Stimulated activated naive CD8-positive, alpha-beta T cell treated with anti-CD3 and anti-CD28 coated beads, Interleukin-15, Interleukin-2, amounts not matched to agents 100 ng/mL and 50 ng/mL, for 24 hours (primary cell): ENCODE measurements around the gene VAX1.
"Not testable (repeated sequence)": the region's sequence is repeated elsewhere in the genome, so short reads cannot be mapped to it uniquely, and the experiment has no call there.

Source experiments
- H3K27ac Mint-ChIP-seq: one replicate; pipeline ENCODE4 v1.8.0; 2021; ENCODE audit warnings: mild to moderate bottlenecking, mixed read lengths
- H3K27me3 Mint-ChIP-seq: one replicate; pipeline ENCODE4 v1.8.0; 2021; ENCODE audit warnings: mixed read lengths
- H3K36me3 Mint-ChIP-seq: one replicate; pipeline ENCODE4 v1.8.0; 2021; ENCODE audit warnings: low read depth, mixed read lengths
- H3K4me1 Mint-ChIP-seq: one replicate; pipeline ENCODE4 v1.8.0; 2021; ENCODE audit warnings: low read depth, mixed read lengths
- H3K4me3 Mint-ChIP-seq: one replicate; pipeline ENCODE4 v1.8.0; 2021; ENCODE audit warnings: mild to moderate bottlenecking, mixed read lengths
- H3K9me3 Mint-ChIP-seq: one replicate; pipeline ENCODE4 v1.8.0; 2021; ENCODE audit warnings: mixed read lengths

VAX1 gene

GRCh38 chr10:117137911-117138642 lies at the start of gene VAX1:
Gene VAX1, minus strand, starts transcription at chr10:117138270. Its CDS starts 214 bp downstream, at chr10:117138056.
- no peaks in the 10 kb centered on the region for H3K36me3 Mint-ChIP-seq
- H3K4me1 Mint-ChIP-seq = peaks cover 20% of the 10 kb centered on the region
- H3K9me3 Mint-ChIP-seq = no peaks in the 10 kb centered on the region
- peak within 1 kb of the TSS; percentile 41 for H3K4me3 Mint-ChIP-seq
- peaks cover 77% of the 10 kb centered on the region for H3K27me3 Mint-ChIP-seq
- H3K27ac Mint-ChIP-seq = no peak within 1 kb of the TSS

DNA sequence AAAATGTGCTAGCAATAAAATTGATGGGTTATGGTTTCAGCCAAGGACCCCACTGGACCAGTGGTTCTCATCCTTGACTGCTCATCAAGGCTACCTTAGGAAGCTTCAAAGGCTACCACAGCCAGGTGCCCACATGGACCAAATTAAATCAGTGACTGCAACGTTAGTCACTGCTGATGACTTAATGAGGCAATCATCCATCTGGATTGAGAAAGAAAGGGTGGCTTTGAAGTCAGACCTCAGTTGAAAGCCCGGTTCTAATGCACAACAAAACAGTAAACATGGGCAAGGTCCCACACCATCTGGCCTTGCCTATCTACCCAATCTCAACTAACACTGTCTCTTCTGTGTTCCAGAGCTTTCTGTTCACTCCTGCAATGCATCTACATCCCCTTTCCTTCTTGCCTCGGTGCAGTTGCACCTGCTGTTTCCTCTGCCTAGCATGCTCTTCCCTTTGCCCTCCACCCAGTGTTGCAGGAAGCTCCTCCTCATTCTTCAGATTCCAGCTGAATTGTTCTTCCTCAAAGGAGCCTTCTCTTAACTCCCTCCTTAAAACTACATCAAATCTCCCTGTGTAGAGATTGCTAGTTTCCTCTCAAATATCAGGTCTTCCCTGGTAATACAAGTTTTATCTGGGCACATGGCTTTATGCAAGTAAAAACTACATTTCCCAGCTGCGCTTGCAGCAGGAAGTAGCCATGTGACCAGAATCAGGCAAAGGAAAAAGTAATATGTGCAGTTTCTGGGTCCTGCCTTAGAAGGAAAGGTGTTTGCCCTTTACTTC lies 49.0 kb upstream of the VAX1 start:
- H3K9me3 Mint-ChIP-seq = peaks cover 8% of the 10 kb centered on the region
- H3K27me3 Mint-ChIP-seq = peaks cover 15% of the 10 kb centered on the region
- no peaks in the 10 kb centered on the region for H3K4me1 Mint-ChIP-seq
- peak overlapping the region; percentile 26 for H3K27ac Mint-ChIP-seq
- no peak overlapping the region for H3K4me3 Mint-ChIP-seq
- no peaks in the 10 kb centered on the region for H3K36me3 Mint-ChIP-seq

DNA sequence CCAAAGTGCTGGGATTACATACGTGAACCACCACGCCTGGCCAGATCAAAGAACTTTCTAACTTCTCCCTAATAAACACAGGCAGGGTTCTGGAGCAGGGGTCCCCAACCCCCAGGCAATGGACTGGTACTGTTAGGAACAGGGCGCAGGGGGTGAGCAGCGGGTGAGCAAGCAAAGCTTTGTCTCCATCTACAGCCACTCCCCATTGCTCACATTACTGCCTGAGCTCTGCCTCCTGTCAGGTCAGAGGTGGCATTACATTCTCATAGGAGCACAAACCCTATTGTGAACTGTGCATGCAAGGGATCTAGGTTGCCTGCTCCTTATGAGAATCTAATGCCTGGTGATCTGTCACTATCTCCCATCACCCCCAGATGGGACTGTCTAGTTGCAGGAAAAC lies 47.7 kb upstream of the VAX1 start:
- peaks cover 17% of the 10 kb centered on the region for H3K27me3 Mint-ChIP-seq
- not testable (repeated sequence) for H3K4me3 Mint-ChIP-seq, H3K36me3 Mint-ChIP-seq, H3K27ac Mint-ChIP-seq, H3K9me3 Mint-ChIP-seq, H3K4me1 Mint-ChIP-seq

DNA sequence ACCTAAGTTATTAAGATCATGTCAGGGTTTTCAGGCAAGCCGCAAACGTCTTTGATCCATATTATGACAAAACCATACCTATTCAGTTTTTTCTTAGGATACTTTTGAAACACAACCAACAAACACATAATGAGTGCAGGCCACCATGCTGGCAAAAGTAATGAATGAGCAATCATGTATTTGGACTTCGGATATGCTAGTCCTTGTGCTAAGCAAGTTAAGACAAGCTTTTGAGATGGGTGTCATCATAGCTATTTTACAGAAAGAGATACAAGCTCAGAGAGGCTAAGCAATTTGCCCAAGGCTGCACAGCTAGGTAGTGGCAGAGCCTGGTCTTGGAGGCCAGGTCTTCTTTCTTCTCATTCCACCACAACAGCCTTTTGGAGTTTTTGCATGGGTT lies 46.8 kb upstream of the VAX1 start:
- peaks cover 8% of the 10 kb centered on the region for H3K9me3 Mint-ChIP-seq
- no peaks in the 10 kb centered on the region for H3K4me1 Mint-ChIP-seq
- peaks cover 26% of the 10 kb centered on the region for H3K27me3 Mint-ChIP-seq
- H3K27ac Mint-ChIP-seq = no peak overlapping the region
- no peak overlapping the region for H3K4me3 Mint-ChIP-seq
- no peaks in the 10 kb centered on the region for H3K36me3 Mint-ChIP-seq

- Mint-ChIP-seq H3K27me3 (peaks cover 23% of the 10 kb centered on the region), H3K9me3 (peaks cover 8% of the 10 kb centered on the region), H3K4me1 (no peaks in the 10 kb centered on the region), H3K36me3 (no peaks in the 10 kb centered on the region), H3K4me3 (no peak overlapping the region), H3K27ac (no peak overlapping the region)
These were observed 46.2 kb upstream of the VAX1 start for GRCh38 chr10:117184296-117184695.

DNA sequence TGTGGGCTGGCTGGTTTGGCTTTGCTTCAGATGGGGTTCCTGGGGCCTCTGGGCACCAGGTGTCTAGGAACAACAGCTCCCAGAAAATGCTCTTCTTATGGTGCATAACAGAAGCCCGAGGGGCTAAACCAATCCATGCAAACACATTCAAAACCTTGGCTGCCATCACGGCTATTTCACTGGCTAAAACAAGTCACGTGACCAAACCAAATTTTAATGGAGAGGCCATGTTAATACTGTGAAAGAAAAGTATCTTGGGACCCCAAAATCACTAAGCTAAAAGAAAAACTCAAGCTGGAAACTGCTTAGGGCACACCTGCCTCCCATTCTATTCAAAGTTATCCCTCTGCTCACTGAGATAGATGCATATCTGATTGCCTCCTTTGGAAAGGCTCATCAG lies 40.1 kb upstream of the VAX1 start:
- no peak overlapping the region for H3K4me3 Mint-ChIP-seq
- peaks cover 19% of the 10 kb centered on the region for H3K4me1 Mint-ChIP-seq
- H3K27ac Mint-ChIP-seq = no peak overlapping the region
- H3K9me3 Mint-ChIP-seq = no peaks in the 10 kb centered on the region
- no peaks in the 10 kb centered on the region for H3K36me3 Mint-ChIP-seq
- H3K27me3 Mint-ChIP-seq = peaks cover 18% of the 10 kb centered on the region

DNA sequence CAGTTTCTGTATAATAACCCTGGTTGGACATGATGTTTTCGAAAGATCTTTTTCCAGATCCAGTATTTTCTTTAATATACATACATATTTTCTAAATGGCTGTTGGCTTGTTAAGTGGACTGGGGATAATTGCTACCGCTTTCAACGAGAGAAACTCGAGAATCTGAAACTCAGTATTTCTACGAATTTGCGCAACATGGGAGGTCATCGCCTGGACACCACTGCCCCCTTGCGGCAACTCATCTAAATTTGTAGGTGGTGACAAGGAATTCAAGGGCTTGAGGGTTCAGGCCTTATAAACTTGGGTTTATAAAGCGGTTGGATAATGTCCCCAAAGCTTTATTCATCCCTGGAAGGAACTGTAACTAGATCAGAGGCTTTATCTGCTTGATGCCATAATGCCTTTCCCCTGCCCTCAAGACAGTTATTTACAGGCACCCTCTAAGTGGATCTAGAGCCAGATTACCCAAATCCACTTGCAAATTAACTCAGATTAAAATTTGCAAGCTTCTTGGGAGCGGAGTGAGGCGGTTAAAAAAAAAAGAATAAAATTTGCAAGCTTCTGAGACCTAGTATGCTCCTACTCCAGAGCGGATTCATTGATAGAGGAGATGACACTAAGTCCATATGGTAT lies 37.9 kb upstream of the VAX1 start:
- no peak overlapping the region for H3K27ac Mint-ChIP-seq

DNA sequence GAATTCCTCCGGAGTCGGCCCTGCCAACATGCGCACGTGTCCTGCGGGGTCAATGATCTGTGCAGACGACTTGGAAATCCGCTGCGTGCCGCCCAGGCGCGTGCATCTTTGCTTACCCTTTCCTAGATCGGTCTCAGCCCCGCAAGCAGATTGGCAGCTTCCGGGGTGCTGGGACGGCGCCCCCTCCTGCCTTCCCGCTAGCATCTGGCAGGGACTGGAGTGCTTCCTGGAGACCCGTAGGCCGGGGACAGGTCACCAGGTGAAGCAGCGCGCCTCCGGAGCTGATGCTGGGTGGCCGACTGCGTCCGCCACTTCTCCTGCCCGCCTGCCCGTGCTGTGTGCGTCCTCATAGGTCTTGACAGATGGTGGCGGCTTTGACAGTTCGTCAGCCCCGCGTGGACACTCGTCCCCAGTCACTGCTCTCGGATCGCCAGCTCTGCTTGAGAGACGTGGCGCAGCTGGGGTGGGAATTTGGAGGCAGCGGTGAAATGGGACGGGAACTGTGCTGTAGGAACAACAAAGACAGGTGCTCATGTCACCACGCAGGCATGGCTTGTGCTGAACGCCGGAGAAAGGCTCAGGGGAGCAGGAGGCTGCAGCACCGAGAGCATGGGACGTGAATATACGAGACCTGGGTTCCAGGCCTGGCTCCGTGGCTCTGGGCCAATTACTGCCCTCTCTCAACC lies 37.3 kb upstream of the VAX1 start:
- no peaks in the 10 kb centered on the region for H3K9me3 Mint-ChIP-seq
- peak overlapping the region; percentile 82 for H3K4me3 Mint-ChIP-seq
- H3K27ac Mint-ChIP-seq = peak overlapping the region; percentile 63
- H3K4me1 Mint-ChIP-seq = peaks cover 19% of the 10 kb centered on the region
- H3K36me3 Mint-ChIP-seq = no peaks in the 10 kb centered on the region
- peaks cover 35% of the 10 kb centered on the region for H3K27me3 Mint-ChIP-seq

More for the DNA sequence above, 37.9 kb upstream of the VAX1 start:
- Mint-ChIP-seq H3K36me3 (no peaks in the 10 kb centered on the region), H3K27me3 (peaks cover 35% of the 10 kb centered on the region), H3K4me1 (peaks cover 19% of the 10 kb centered on the region), H3K4me3 (peak overlapping the region; percentile 82), H3K9me3 (no peaks in the 10 kb centered on the region)

- peaks cover 19% of the 10 kb centered on the region for H3K4me1 Mint-ChIP-seq
- no peaks in the 10 kb centered on the region for H3K36me3 Mint-ChIP-seq
- peaks cover 36% of the 10 kb centered on the region for H3K27me3 Mint-ChIP-seq
- H3K27ac Mint-ChIP-seq = peak overlapping the region; percentile 63
- no peaks in the 10 kb centered on the region for H3K9me3 Mint-ChIP-seq
- H3K4me3 Mint-ChIP-seq = peak overlapping the region; percentile 82
These were observed 36.6 kb upstream of the VAX1 start for GRCh38 chr10:117174439-117175214.

DNA sequence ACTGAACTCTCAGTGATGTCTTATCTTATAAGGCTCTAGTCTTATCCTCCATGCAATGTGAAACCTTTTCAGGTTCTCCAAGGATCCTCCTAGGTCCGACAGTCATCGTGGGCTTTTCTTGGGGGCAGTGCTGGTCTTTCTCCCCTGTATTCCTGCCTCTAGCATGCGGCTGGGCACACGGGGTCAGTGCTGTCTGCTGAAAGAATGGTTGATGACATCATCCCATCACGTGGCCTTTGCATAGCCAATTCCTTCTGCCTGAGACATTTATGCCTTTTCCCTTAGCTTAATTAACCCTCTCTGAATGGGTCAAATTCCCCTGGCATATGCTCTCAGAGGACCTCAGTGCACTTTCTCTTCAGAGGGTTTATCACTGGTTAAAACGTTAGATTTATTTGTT lies 32.2 kb upstream of the VAX1 start:
- H3K9me3 Mint-ChIP-seq = no peaks in the 10 kb centered on the region
- H3K27me3 Mint-ChIP-seq = peaks cover 63% of the 10 kb centered on the region
- H3K36me3 Mint-ChIP-seq = no peaks in the 10 kb centered on the region
- peaks cover 35% of the 10 kb centered on the region for H3K4me1 Mint-ChIP-seq
- H3K27ac Mint-ChIP-seq = no peak overlapping the region
- no peak overlapping the region for H3K4me3 Mint-ChIP-seq

GRCh38 chr10:117169480-117169879 lies 31.4 kb upstream of the VAX1 start:
- H3K36me3 Mint-ChIP-seq = no peaks in the 10 kb centered on the region
- peaks cover 71% of the 10 kb centered on the region for H3K27me3 Mint-ChIP-seq
- H3K4me1 Mint-ChIP-seq = peaks cover 34% of the 10 kb centered on the region
- no peaks in the 10 kb centered on the region for H3K9me3 Mint-ChIP-seq
- no peak overlapping the region for H3K4me3 Mint-ChIP-seq
- H3K27ac Mint-ChIP-seq = no peak overlapping the region

- H3K27ac Mint-ChIP-seq = no peak overlapping the region
- H3K4me1 Mint-ChIP-seq = peaks cover 37% of the 10 kb centered on the region
- no peak overlapping the region for H3K4me3 Mint-ChIP-seq
- peaks cover 78% of the 10 kb centered on the region for H3K27me3 Mint-ChIP-seq
- no peaks in the 10 kb centered on the region for H3K36me3 Mint-ChIP-seq
- no peaks in the 10 kb centered on the region for H3K9me3 Mint-ChIP-seq
These were observed 30.7 kb upstream of the VAX1 start for GRCh38 chr10:117168729-117169128.

- peaks cover 81% of the 10 kb centered on the region for H3K27me3 Mint-ChIP-seq
- no peaks in the 10 kb centered on the region for H3K36me3 Mint-ChIP-seq
- peak overlapping the region; percentile 49 for H3K4me3 Mint-ChIP-seq
- no peak overlapping the region for H3K27ac Mint-ChIP-seq
- H3K4me1 Mint-ChIP-seq = peaks cover 37% of the 10 kb centered on the region
- no peaks in the 10 kb centered on the region for H3K9me3 Mint-ChIP-seq
These were observed 30.0 kb upstream of the VAX1 start for GRCh38 chr10:117167789-117168674.
